Kidney (tissue), 14 donors: Measurements from ENCODE around the gene SLC35E2B. TPM values are rescaled to one million over a fixed set of nuclear protein-coding genes. Genes with fewer than 3 reads are reported as not detected.

Experiments
- DNase-seq, 5 donors: peaks; one replicate each; pipeline ENCODE4 v3.0.0-alpha.2; 2013 to 2020
- FAIRE-seq: peaks from 2 replicates; lab custom pipeline; 2012; peaks lifted over from hg19 to GRCh38; lab: Jason Lieb, UNC
- H3K27ac ChIP-seq, 2 donors: one replicate each; pipeline ENCODE4 v1.7.0; 2013; ENCODE audit warnings: low read depth in 2 of 2, low read length in 2 of 2, inconsistent platforms in 1 of 2
- H3K27me3 ChIP-seq: one replicate; pipeline ENCODE4 v1.7.1; 2013; ENCODE audit warnings: low read length, inconsistent platforms; ENCODE audit not compliant: control insufficient read depth, insufficient read depth
- H3K36me3 ChIP-seq, 3 donors: one replicate each; pipeline versions ENCODE4 v1.7.0 to v1.7.1; 2013; ENCODE audit warnings: low read length in 3 of 3, control low read depth in 1 of 3, inconsistent platforms in 1 of 3; ENCODE audit not compliant: insufficient read depth in 3 of 3, control insufficient read depth in 2 of 3
- H3K4me1 ChIP-seq, 3 donors: one replicate each; pipeline versions ENCODE4 v1.7.0 to v1.7.1; 2013; ENCODE audit warnings: low read length in 3 of 3, inconsistent platforms in 1 of 3, low read depth in 1 of 3; ENCODE audit not compliant: control insufficient read depth in 2 of 3, insufficient read depth in 2 of 3
- H3K4me3 ChIP-seq, 3 donors: one replicate each; pipeline versions ENCODE4 v1.7.0 to v1.8.1; 2013; ENCODE audit warnings: low read length in 3 of 3, control low read depth in 1 of 3, inconsistent platforms in 1 of 3
- H3K9ac ChIP-seq, 3 donors: one replicate each; pipeline versions ENCODE4 v1.7.0 to v1.7.1; 2013; ENCODE audit warnings: low read length in 3 of 3, control low read depth in 1 of 3, inconsistent platforms in 1 of 3
- H3K9me3 ChIP-seq, 3 donors: one replicate each; pipeline versions ENCODE4 v1.7.0 to v1.7.1; 2013; ENCODE audit warnings: low read length in 3 of 3, control low read depth in 1 of 3, inconsistent platforms in 1 of 3; ENCODE audit not compliant: control insufficient read depth in 2 of 3, insufficient read depth in 1 of 3
- intact Hi-C: fragments of 100-400 bp; cut with DNase I; formaldehyde crosslinking; loops from one replicate; pipeline ENCODE4 v1.11.1; 2022
- polyA plus RNA-seq: library from polyadenylated mRNA; stranded (reverse); fragments of 350-450 nt; fragmentation: Illumina TruSeq; extraction: RNeasy Lipid Tissue Mini Kit (QIAGEN cat#74804); gene quantifications from one replicate; pipeline ENCODE4 v1.2.3, GENCODE V29; 2014; ENCODE audit warnings: low read depth, low replicate concordance; ENCODE audit not compliant: insufficient read depth
- total RNA-seq: library from RNA; stranded (reverse); fragmentation: NEBNext Ultra II Directional; extraction: Animal tissue kit (Norgen Biotek cat#: 25700); gene quantifications from one replicate; pipeline ENCODE4 v1.2.1, GENCODE V29; 2021
- TF ChIP-seq, protein P1 (sequence below): IDR thresholded peaks from 3 replicates; pipeline ENCODE4 v1.5.1; 2012; ENCODE audit warnings: mild to moderate bottlenecking, moderate library complexity, borderline replicate concordance; ENCODE audit not compliant: insufficient read depth; ENCODE audit errors: extremely low read depth
- donor health status: control.
- donor health status: control.
- donor health status: control.
- donor health status: control.
- donor health status: control.
- donor health status: DM: yes; HTN: yes; CAD: no.
- donor health status: Normal renal cell carcinoma (clear cell type).

SLC35E2B gene
- total and polyA plus RNA-seq, 2 donors from 2014 or later, result 11.3 to 50.2 TPM

DNA sequence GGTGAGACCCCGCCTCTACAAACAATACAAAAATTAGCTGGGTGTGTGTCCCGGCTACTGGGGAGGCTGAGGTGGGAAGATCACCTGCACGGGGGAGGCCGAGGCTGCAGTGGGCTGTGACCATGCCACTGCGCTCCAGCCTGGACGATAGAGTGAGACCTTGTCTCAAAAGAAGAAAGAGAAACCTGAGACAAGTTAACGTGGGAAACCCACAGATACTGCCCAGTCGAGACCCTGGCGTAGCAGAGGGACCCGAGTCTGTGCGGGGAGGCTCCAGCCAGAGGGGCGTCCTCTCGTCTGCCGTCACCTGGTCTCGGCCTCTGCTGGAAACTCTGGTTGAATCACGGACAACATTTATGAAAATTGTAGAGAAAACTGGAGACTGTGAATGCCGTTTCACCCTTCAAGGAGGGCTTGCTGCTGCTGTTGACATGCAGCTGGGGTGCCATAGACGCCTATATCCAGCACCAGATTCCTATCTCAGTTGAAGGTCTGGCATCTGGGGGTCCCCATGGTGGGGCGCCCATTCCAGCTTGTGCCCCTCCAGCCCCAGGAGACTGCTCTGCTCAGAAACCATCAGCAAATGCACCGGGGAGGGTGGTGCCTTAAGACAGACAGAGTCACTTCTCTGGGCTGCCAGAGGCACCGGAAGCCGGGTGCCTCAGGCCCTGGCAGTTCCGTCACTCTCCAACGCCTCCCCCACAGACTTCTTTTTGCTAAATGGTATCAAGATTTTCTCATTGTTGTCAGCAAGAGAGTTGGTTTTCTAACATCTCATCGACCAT, 20.2 kb downstream of the SLC35E2B start:
- H3K27ac ChIP-seq, result no peak overlapping the region
- FAIRE-seq, result no peak
- intact Hi-C loops, result no loop called here
- no peaks in the 10 kb centered on the region for H3K9me3 ChIP-seq
- no peak overlapping the region for H3K9ac ChIP-seq
- DNase-seq, result peak in 1 of 5 donors; percentile 45
- peaks cover 2 to 13% (median 3%) of the 10 kb centered on the region in 3 donors for H3K36me3 ChIP-seq
- no peaks in the 10 kb centered on the region for H3K27me3 ChIP-seq
- no peak overlapping the region for H3K4me3 ChIP-seq
- no peaks in the 10 kb centered on the region for H3K4me1 ChIP-seq
- TF ChIP-seq, protein P1, sequence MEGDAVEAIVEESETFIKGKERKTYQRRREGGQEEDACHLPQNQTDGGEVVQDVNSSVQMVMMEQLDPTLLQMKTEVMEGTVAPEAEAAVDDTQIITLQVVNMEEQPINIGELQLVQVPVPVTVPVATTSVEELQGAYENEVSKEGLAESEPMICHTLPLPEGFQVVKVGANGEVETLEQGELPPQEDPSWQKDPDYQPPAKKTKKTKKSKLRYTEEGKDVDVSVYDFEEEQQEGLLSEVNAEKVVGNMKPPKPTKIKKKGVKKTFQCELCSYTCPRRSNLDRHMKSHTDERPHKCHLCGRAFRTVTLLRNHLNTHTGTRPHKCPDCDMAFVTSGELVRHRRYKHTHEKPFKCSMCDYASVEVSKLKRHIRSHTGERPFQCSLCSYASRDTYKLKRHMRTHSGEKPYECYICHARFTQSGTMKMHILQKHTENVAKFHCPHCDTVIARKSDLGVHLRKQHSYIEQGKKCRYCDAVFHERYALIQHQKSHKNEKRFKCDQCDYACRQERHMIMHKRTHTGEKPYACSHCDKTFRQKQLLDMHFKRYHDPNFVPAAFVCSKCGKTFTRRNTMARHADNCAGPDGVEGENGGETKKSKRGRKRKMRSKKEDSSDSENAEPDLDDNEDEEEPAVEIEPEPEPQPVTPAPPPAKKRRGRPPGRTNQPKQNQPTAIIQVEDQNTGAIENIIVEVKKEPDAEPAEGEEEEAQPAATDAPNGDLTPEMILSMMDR, result no peak

- H3K27ac ChIP-seq, result no peak overlapping the region
- H3K4me3 ChIP-seq, result no peak overlapping the region
- H3K27me3 ChIP-seq, result no peaks in the 10 kb centered on the region
- peak in 1 of 5 donors; percentile 72 for DNase-seq
- peaks cover 2 to 13% (median 3%) of the 10 kb centered on the region in 3 donors for H3K36me3 ChIP-seq
- H3K4me1 ChIP-seq, result no peaks in the 10 kb centered on the region
- intact Hi-C loops, result no loop called here
- no peaks in the 10 kb centered on the region for H3K9me3 ChIP-seq
- FAIRE-seq, result no peak
- TF ChIP-seq, protein P1, result no peak
- H3K9ac ChIP-seq, result no peak overlapping the region
Observed at GRCh38 chr1:1671365-1672119, 21.1 kb downstream of the SLC35E2B start.

DNA sequence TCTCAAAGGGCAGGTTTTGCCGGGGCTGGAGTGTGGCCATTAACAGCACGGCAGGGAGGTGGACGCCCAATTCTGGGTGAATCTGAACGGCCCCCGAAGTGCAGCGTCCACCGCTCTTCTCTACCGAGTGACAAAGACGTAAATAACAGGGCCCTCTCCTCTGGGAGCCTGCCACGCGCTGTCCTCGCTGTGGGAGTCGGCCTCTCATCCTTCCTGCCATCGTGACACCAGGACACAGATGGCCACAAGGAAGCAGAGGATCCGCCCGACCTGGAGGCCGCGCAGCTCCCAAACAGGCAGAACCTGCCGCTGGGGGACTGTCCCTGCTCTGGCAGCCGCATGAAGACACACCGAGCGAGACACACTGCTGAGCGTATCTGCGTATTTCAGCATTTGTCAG, 21.7 kb downstream of the SLC35E2B start:
- TF ChIP-seq, protein P1, result no peak
- H3K27ac ChIP-seq, result no peak overlapping the region
- H3K4me1 ChIP-seq, result no peaks in the 10 kb centered on the region
- no peak overlapping the region for H3K9ac ChIP-seq
- H3K9me3 ChIP-seq, result no peaks in the 10 kb centered on the region
- no peaks in the 10 kb centered on the region for H3K27me3 ChIP-seq
- H3K36me3 ChIP-seq, result peaks cover 2 to 18% (median 3%) of the 10 kb centered on the region in 3 donors
- H3K4me3 ChIP-seq, result no peak overlapping the region
- intact Hi-C loops, result no loop called here
- DNase-seq (peak in 1 of 5 donors; percentile 73), FAIRE-seq (no peak)
